Measurements from ENCODE around the gene QPCT.

DNA sequence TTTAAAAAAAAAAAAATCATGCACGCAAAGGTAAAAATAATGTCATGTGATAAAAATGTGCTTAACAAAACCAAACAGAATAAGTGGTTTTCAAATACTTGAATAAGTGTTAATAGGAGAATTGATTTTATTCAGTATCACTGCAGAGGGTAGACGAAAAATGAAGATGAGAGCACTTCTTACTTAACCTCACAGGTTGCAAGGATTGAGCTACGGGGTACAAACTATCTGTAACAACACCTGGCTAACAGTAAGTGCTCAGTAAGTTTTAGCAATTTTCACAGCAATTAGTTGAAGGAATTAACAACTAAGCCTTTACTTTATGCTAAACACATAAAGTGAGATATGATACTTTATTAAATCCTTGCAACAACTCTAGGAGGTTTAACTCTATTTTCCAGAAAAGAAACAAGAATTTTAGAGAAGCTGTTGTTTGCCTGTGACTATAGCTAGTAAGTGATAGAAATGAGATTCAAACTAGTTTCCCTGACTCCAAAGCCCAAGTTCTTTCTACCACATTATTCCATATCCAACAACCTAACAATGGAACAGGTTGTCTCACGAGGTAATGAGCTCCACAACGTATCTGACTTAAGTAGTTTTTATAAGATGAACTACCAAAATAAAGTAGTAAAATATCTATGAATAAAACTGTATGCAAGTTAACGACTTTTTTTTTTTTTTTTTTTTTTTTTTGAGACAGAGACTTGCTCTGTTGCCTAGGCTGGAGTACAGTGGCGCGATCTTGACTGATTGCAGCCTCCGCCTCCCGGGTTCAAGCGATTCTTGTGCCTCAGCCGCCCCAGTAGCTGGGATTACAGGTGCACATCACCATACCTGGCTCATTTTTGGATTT is 24.4 kb upstream of the QPCT start:
- TF ChIP-seq, protein P1, sequence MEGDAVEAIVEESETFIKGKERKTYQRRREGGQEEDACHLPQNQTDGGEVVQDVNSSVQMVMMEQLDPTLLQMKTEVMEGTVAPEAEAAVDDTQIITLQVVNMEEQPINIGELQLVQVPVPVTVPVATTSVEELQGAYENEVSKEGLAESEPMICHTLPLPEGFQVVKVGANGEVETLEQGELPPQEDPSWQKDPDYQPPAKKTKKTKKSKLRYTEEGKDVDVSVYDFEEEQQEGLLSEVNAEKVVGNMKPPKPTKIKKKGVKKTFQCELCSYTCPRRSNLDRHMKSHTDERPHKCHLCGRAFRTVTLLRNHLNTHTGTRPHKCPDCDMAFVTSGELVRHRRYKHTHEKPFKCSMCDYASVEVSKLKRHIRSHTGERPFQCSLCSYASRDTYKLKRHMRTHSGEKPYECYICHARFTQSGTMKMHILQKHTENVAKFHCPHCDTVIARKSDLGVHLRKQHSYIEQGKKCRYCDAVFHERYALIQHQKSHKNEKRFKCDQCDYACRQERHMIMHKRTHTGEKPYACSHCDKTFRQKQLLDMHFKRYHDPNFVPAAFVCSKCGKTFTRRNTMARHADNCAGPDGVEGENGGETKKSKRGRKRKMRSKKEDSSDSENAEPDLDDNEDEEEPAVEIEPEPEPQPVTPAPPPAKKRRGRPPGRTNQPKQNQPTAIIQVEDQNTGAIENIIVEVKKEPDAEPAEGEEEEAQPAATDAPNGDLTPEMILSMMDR (IDR thresholded peaks at IDR 0.05) = no peak
- TF ChIP-seq POLR2A (IDR thresholded peaks at IDR 0.05) = no peak

Measured in heart left ventricle (tissue), 13 donors.